Measurements from ENCODE around the gene ATXN10.

DNA sequence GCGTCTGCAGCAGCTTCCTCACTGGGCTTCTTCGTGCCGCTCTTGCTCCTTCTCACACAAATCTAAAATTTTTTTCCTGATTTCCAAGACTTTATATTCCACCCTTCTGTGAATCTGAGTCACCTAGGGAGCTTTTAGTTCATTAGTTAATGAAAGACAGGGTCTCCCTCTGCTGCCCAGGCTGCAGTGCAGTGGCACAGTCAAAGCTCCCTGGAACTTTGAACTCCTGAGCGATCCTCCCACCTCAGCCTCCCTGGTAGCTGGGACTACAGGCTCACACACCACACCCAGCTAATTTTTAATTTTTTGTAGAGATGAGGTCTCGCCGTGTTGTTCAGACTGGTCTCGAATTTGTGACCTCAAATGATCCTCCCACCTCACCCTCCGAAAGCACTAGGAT is 116.9 kb downstream of the ATXN10 start:
- no peak for TF ChIP-seq POLR2A (IDR thresholded peaks at IDR 0.05)
- no peak for TF ChIP-seq CTCF (IDR thresholded peaks at IDR 0.05)

Measured in gastroesophageal sphincter (tissue), 3 donors.